GM21360 (cell line): ENCODE results near the gene EPHA3.

Experiments
- ATAC-seq: cut with Tn5 transposase; IDR thresholded peaks from one replicate; pipeline ENCODE4 v1.9.1; 2021; ENCODE audit warnings: mild to moderate bottlenecking, moderate library complexity; ENCODE audit not compliant: unreplicated experiment

Gene EPHA3

DNA sequence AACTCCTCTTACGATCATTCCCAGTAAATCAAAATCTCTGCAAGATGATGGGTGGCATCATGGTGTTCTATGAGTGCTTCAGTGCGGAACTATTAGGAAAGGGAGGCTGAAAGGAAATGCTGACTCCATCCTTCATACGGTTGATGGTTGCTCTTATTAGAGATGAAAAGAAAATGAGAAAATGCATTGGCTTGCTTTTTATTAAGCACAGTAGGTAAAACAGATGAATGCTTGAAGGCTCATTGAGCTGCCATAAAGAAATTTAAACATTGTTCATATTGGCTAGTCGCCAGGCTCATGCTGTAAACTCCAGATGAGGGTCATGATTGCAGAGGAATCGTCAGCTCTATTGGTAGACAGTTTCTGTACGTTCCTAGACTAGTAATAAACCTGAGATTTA, 115.8 kb downstream of the EPHA3 start:
- no peak for ATAC-seq

DNA sequence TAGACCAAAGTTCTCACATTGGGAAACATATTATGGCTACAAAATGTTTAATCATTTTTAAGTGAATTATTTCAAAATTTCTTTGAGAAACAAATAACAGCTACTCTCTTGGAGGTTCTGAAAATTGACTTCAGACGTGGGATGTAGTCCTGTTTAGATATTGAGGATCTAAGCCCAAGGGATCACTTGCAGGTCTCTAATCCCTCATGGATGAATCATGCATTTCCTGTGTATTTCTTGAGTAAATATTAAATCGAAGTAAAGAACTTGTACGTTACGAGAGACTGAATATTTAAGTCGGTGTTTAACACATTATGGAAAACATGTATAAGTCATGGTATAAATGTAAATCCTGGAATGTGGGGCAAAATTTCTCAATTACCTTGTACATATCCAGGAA, 119.8 kb downstream of the EPHA3 start:
- ATAC-seq, result no peak

DNA sequence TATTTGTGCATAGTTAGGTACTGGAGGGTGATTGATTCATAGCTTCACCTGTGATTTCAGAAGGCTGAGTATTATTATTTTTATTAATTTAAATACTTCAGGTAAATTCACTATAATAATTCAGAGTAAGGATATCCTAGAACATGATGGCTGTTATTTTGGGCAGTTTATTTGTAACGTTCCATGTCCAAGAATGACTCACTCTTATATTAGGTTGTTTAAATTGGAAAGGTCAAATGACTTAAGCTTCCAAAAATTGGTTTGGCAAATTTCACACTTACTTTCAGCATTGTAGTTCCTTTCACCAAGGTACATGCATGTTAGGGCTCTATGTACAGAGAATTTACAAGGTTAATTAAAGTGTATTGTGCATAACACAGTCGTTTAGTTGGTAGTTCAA, 120.2 kb downstream of the EPHA3 start:
- no peak for ATAC-seq

DNA sequence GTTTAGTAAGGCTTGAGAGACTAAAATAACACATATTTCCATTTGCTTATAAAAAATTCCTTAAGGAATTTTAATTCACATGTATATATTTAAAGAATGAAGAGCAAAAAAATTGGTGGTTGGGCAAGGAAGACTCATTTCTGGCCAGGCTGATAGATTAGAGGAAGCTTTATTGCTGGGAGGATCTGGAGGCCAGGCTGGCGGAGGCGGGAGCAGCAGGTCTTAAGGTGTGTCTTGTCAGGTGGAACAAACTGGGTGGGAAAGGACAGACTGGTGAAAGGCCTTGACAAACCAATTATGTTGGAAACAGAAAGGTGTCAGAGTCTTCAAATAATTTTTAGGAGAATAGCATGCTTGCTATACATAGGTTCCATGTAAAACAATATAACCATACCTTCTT, 124.7 kb downstream of the EPHA3 start:
- no peak for ATAC-seq

DNA sequence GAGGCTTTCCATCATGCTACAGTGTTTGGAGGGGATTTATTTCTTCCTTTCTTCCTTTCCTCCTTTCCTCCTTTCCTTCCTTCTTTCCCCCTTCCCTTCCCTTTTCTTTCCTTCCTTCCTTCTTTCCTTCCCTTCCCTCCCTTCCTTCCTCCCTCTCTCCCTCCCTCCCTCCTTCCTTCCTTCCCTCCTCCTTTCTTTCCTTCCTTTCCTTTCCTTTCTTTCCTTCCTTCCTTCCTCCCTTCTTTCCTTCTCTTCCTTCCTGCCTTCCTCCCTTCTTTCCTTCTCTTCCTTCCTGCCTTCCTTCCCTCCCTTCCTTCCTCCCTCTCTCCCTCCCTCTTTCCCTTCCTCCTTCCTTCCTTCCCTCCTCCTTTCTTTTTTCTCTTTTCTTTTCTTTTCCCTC, 127.2 kb downstream of the EPHA3 start:
- ATAC-seq, result no peak

DNA sequence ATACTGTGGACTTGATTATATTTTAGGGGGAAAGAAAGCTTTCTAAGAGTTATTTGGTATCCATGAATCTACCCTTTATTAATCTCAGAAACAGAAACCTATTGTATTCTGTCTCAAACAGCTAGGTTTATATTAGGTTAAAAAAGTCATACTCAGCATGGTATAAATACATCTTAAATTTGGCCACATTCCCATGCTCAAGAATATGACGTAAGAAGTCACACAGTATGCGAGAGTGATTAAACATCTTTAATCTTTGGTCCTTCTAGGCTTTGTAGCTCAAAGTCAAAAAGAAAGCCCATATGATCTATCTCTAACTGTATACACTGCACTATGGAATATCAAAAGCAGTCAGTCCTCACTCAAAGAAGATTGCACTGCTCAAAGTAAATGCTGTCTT, 131.4 kb downstream of the EPHA3 start:
- ATAC-seq, result no peak

DNA sequence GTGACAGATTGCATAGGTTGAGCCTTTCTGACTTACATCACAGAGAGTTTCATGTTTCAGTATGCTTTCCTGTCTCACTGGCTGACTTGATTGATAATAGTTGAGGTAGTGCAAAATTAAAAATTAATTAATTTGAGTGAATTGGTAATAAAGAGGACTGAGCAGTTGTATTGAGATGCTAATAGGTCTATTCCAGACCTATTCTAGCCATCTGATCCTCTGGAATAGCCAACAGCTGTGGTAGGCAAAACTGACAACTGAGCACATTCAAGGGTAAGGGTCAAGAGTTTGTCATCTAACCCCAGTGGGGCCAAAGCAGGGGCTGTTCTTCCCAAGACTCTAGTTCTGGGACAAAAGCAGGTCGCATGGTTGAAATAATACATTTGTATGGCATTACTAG, 132.4 kb downstream of the EPHA3 start:
- ATAC-seq, result no peak

DNA sequence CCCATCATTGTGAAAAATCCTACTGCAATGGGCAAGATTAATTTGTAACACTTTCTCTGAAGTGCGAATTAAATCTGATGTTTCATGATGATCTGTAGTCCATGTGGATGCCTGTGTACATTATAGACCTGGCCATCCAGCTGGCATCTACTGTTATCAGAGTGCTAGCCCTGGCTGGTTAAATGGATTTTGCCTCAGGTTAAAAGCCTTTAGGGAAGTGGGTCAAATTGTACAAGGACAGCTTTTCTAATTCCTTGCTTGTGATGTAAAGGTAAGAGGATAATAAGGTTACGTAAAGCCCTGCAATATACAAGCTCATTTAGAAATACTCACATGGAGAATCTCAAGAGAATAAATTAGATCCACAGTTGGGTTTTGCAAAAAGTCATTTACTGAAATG, 138.2 kb downstream of the EPHA3 start:
- ATAC-seq, result no peak

DNA sequence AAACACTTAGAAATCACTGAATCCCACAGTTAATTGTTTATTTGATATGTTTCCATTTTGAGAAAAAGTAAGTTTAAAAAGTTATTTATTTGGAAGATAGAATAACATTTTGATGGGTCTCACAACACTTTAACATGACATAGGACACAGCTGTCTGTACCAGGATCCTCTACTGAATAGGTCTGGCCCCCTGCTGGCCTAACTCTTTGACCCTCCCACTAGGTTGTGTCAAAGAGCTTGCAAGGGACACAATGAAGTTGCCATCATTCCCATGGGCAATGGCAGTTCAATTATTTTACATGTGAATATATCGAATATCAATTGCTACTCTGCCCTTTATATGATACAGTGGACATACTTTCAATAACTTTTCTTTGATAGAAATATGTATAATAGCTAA, 138.9 kb downstream of the EPHA3 start:
- ATAC-seq, result no peak

DNA sequence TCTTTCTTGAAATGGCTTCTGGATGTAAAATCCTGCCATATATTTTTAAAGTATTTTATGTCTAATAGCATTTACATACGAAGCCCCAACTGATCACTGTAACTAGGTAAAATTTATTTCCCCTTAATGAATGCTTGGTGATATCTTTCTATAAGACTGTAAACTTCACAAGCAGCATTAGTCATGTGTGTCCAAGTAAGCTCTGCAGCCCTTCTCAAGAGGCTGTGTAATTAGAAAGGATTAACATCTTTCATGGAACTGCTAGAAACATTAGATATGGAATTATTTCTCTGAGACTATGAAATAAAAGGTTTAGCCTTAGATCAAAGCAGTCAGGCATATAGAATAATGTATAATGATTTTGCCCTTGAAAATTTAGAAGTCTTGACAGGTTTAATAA, 143.3 kb downstream of the EPHA3 start:
- ATAC-seq, result no peak

DNA sequence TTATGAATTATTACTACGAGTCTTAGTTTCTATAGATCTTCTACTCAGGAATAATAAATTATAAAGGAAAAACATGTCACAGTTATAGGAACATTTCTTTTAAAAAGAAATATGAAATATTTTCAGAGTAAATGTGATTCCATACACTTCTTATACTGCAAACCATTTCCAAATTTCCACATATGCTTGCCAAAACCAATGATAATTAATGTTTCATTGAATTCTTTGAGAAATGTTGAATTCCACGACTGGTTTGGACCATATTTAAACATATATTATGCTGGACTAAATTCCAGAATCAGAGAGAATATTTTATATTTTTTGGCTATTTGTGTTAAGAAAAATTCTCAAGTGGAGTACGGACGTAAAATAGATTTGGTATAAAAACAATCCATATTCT, 144.6 kb downstream of the EPHA3 start:
- ATAC-seq, result no peak

DNA sequence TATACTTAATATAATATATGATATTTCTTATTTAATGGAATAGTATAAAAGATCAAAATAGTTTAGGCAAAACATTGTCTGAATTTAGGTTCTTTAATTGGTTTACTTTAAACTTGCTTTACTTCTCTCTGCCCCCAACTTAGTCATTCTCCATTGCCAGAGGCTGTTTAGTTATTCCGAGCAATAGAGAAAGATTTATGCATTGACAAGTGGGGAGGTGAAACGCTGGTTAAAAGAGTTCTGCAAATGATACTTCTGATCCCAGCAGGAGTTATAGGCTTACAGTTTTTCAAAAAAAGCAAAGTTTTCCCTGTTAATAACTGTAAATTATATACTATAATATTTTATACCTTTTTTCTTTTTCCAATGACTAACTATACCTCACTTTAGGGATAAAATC, 145.4 kb downstream of the EPHA3 start:
- ATAC-seq, result no peak

DNA sequence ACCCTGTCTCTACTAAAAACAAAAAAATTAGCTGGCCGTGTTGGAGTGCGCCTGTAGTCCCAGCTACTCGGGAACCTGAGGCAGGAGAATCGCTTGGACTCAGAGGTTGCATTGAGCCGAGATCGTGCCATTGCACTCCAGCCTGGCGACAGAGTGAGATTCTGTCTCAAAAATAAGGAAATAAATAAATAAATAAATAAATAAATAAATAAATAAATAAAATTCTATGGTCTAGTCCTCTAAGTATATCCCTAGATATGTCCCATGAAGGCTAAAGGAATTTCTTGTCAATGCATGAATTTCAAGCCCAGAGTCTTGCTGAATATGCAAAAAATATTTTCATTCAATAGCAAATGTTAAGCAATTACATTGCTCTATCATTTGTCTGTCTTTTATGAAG, 149.0 kb downstream of the EPHA3 start:
- ATAC-seq, result no peak

DNA sequence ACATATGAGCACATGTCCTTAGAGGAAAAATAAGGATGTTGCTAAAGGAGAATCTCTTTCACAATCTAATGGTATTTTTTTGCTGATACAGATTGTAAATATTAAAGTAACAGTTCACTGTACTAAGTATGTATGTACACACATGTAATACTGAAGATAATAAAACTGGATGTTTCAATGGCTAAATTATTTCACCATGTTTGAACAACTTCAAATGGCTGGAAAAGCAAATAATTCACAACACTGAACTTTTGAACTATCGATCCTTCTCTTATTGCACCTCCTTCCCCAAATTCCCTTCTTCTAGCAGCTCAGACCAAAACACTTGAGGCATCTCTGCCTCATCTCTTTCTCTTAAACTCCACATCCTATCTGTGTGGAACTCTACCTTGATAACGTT, 149.5 kb downstream of the EPHA3 start:
- no peak for ATAC-seq

DNA sequence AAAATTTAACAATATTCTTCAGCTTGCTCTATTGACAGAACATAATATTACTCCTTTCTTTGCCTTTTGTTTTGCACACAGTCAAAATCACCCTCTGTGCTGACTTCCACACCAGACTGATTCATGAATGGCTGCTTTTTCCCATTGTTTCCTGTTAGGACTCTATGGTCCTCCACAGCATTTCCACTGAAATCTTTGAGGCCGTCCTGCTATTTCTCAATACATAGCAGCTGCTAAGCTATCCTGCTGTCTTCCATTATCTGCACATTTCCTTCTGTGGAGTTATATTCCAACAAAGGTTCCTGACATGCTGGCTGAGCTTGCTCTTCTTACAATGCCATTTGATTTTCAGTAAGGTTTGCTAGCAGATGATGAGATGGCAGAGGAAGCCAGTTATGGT, 153.3 kb downstream of the EPHA3 start:
- ATAC-seq, result no peak

DNA sequence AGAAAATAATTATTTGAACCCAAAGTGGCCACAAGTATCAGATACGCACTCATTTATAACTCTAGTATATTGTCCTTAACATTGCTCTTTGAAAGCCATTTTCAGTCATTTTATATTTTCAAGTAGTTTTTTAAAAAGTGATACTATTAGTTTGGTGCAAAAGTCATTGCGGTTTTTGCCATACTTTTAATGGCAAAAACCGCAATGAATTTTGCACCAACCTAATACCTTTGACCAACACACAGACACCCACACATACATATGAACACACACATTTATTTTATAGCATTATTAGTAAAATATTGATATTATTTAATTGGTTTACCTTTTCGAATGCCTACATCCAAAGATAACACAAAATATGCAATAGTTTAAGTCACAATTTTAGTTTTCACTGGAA, 154.3 kb downstream of the EPHA3 start:
- no peak for ATAC-seq

DNA sequence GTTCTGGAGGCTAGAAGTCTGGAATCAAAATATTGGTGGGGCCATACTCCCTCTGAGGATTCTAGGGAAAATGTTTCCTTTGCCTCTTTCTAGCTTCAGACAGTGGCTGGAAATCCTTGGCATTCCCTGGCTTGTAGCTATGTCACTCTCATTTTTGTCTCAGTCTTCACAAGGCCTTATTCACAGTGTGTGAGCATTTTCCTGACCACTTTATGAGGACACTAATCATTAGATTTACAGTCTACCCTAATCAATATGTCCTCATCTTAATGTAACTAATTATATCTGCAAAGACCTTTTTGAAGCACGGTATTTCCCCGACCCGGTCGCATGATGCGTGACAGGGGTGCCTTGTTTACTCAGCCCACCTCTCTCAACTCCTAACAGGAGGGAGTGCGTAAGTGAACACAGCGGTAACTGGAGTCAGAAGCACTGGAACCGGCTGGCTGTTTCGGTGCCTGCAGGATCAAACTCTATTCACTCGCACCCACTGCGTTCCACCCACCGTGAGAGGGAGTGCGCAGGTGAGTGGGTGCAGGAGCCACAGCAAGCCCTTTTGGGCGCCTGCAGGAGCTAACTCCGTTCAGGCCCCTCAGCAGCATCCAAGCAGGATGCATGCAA, 155.0 kb downstream of the EPHA3 start:
- no peak for ATAC-seq

DNA sequence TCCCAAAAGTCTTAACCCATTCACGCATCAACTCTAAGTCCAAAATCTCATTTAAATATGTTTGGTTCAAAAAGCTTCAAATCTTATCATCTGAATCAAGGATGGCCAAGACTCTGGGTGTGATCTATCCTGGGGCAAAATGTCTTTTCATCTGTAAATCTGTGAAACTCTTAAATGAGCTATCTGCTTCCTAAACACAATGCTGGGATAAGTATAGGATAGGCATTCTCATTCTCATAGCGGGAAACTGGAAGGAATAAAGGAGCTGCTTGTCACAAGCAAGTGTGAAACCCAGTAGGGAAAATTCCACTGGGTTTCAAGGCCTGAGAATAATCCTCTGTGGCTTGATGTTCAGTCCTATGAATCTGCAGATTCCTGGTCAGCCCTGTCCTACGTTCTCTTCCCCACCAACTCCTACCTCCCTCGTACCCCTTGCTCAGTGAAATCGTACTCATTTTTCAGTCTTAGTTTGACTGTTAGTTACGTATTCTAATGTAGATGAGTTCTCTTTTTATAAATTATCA, 156.7 kb downstream of the EPHA3 start:
- no peak for ATAC-seq

DNA sequence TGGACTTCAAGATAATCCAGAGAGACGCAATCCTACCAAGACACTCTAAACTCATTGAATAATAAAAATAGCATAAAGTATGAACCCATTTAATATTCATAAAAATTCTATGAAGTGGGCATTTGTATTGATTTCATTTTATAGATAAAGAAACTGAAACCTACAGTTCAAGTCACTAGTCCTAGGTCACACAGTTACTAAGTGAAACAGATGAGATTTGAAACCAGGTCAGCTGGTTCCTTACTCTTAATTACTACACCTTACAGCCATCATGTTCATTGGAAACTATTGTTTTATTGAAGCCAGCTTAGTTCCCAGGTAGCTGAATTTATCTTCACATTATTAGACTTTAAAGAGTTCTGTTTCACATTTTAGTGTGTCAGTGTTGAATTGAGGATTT, 158.7 kb downstream of the EPHA3 start:
- no peak for ATAC-seq

DNA sequence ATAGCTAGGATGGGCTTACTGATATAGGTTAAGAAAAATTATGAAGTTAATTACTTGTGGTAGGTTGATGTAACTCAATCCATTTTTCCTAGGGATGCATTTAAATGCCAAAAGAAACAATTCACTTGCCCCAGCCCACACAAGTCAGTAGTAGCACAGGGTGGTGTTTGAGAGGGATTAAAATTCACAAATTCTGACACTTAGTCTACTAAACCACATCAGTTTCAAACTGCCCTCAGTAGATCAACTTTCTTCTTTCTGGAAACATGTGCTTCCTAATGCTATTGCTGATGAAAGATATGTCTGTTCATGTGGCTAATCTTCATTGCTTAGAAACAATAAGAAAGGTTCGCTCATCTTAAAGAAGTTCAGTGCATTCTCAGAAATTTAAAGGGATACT, 160.6 kb downstream of the EPHA3 start:
- no peak for ATAC-seq

DNA sequence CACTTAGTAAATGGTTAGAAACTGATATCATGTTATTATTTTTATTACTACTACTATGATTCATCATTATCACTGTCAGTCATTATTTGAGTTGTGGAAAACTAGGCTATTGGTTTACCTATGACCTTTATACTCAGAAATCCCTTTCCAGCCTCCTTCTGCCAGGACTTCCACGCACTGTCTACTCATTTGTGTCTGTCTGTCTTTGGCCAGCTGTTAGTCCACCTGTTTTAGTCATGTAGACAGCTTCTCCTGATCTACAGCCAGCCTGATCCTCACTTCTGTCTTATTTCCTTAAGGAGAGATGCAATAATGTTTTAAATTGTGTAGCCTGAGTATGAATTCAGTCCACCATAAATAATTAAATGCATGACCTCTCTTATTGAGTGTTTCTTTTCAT, 162.8 kb downstream of the EPHA3 start:
- no peak for ATAC-seq

DNA sequence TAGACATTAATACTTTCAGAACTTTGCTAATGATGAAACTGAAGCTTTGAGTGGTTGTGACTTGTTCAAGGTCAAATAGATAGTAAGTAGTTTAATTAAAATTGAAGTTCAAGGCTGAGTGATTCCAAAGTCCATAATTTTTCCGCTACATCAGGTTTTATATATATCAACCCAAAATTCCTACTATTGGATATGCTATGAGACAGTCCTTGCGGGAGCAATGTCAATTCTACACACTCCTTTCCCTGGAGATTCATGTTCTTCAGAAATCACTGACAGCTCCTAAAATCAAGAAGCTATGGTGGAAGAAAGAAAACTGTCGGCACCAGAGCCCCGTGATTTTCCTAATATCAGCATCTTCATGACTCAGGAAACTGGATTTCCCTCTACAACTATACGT, 167.6 kb downstream of the EPHA3 start:
- no peak for ATAC-seq

DNA sequence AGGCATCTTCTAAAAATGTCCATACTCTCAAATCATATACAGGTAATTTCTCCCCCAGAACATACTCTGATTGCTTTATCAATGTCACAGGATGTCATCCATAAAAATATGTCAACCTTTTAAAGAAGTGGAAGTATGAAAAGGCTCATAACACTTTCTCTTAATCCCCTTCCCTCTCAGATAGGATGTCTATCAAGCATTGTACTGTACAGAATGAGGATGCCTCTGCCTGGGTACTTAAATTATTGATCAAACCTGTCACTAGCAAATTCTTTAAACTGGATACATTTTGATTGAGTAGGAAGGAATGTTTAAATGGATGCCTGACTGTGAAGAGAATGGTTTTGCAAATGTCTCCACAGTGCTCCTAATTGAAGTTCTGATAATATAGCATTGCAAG, 168.7 kb downstream of the EPHA3 start:
- ATAC-seq, result no peak
